ENCODE results near the gene TMEM106C.
"Not testable (repeated sequence)": the region's sequence is repeated elsewhere in the genome, so short reads cannot be mapped to it uniquely, and the experiment has no call there.

TMEM106C gene

DNA sequence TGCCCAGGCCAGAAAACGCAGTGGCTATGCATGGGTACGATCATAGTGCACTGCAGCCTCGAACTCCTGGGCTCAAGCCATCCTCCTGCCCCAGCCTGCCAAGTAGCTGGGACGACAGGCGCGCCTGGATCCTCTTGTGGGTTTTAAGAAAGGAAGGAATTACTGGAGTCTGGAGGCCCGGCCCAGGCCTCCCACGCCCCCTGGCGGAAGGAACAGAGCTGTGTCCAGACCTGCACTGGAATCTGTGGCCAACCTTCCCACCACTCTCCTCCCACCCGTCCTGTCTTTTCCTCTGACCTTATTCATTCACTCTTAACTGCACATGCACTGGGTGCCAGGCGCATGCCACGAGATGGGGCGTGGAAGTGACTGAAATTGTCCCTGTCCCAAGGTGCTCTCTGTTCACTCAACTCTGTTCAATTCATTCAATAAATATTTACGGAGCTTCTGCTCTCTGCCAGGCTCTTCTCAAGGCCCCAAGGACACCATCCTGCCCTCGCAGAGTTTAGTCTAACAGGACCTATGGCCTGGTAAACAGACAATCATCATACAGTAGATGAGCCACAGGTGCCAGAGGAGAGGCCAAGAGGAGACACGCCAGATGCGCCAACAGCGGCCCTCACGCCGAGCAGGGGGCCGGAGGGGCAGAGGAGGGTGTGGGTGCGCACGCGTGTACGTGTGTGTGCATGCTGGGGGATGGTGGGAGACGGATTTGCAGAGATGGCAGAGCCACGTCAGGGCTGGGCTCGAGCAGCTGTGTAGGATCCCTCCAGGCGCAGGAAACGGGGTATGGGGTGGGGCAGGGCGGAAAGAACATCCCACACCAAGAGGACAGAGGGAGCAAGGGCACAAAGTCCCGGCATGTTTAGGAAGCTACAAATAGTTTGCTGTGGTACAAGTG, 13.7 kb upstream of the TMEM106C start:
- peak in 28 of 51 donors; percentile 2 to 59 (median 19) for DNase-seq

DNA sequence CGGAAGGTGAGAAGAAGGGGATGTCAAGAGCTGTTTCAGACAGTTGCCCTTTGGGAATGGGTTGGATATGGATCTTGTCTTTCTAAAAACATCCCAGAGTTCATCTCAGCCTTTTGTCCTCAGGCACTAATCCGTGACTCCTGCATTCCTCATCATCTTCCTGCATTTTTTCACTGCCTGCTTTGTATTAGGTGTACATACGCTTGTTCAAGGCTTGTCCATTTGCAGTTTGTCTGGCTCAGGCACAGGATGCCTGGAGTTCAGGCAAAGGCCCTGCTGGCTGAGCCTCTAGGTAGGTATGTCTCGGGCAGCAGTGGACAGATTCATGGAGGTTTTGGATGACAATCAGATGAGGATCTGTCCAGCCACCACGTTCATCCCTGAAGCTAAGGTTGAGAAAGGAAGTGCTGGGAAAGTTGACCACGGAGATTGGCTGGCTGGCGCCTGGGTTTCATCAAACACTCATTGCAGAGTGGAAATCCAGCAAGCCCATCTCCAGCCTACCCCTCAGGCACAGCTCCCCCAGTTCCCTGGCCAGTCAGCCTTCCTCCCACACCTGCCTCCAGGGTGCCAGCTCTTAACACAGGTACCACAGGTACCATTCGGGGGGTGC, 12.4 kb upstream of the TMEM106C start:
- DNase-seq, result no peak

DNA sequence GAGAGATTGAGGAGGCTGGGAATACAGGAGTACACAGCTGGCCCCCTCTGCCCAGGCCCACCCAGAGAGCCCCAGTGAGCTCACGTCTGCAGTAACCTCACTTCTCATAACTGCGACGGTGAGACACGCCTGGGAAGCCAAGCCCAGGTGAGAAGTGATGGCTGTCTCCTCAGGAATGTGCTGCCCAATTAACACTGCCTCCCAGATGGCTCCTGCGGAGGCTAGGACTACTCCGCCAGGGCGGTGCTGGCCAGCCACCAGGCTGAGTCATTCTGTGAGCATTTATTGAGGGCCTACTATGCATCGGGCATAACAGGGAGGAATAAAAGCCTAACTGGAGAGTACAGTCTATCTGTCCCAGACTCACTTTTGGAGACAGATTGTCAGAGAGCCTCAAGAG, 9.3 kb upstream of the TMEM106C start:
- DNase-seq, result no peak

DNA sequence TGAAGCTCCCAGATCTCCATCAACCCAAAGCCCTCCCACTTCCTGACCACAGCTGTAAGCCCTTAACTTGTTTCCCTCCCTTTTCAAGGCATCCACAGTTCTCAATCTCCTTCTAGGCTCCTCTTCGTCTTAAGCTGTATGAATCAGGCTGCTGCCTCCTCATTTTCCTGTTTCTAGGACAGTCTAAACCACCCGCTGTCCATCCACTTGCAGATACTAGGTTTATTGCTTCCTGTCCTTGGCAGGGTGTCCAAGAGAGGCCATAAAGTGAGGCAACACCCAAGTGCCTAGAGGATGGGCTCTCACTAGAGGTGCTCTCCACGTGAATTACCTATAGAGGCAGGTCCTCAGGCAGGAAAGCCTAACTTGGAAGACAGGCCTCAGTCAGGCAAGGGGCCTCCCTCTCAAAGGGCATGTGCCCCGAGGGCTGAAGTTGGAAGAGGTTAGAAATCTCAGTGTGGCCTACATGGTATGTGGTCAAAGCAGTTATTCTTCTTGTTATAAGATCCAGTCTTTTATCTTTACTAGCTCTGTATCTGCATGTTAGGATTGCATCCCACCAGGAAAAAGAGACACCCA, 8.8 kb upstream of the TMEM106C start:
- no peak for DNase-seq

DNA sequence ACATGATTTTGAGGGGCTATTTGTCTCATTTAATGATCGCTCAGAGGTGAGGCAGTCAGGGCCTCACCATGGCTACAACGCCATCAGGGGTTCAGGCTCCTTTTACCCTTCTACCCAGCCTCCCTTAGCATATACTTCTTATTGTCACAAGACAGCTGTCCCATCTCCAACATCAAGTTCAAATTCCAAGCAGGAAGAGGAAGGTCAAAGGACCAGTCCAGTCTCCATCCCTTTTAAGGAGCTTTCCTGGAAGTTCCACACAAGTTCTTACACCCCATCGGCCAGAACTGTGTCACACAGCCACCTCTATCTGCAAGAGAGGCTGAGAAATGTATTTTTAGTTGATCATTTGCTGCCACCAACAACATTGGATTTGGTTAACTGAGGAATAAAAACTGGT, 8.3 kb upstream of the TMEM106C start:
- DNase-seq, result no peak

DNA sequence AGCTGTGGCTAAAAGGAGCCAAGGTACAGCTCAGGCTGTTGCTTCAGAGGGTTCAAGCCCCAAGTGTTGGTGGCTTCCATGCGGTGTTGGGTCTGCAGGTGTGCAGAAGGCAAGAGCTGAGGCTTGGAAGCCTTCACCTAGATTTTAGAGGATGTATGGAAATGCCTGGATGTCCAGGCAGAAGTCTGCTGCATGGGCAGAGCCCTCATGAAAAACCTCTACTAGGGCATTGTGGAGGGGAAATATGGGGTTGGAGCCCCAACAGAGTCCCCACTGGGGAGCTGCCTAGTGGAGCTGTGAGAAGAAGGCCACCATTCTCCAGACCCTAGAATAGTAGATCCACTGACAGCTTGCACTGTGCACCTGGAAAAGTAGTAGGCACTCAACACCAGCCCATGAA, 5.7 kb upstream of the TMEM106C start:
- DNase-seq, result not testable (repeated sequence)

DNA sequence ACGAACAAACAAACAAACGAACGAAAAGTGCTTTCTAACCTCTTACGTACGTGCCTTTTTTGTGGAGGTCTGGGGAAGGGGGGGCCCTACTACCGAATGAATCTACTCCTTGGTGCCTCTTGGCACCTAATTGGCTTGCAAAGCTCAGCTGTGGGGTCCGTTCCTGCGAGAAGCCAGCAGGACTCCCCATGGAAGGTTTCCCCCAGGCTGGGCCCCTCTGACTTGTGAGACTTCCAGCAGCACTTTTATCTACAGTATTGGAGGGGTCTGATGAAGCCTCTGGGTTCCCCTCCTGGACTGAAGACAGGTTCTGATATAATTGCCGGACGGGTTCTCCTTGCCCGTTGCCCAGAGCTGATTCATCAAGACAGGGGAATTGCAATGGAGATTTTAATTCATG, 1.2 kb upstream of the TMEM106C start:
- DNase-seq, result no peak

DNA sequence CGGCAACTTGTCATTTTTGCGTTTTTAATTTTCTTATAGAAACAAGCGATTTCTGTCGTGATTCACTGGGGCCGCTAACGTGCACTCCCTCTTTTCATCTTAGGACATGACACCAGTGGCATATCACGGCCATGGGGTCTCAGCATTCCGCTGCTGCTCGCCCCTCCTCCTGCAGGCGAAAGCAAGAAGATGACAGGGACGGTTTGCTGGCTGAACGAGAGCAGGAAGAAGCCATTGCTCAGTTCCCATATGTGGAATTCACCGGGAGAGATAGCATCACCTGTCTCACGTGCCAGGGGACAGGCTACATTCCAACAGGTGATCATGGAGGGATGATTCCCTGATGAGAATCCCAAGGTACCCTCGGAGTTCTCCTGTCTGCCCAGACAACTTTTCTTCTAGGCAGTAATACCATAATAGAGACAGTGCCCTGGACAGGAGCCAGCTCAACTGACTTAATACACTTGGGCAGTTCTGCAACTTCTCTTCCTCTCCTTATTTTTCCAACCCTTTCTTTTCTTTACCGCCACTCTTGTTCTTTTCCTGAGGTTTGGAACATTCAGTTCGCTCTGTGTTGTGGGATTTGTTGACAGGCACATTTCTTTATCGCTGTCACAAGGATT, 821 bp downstream of the TMEM106C start:
- peak in 3 of 51 donors; percentile 9 to 22 (median 16) for DNase-seq

DNA sequence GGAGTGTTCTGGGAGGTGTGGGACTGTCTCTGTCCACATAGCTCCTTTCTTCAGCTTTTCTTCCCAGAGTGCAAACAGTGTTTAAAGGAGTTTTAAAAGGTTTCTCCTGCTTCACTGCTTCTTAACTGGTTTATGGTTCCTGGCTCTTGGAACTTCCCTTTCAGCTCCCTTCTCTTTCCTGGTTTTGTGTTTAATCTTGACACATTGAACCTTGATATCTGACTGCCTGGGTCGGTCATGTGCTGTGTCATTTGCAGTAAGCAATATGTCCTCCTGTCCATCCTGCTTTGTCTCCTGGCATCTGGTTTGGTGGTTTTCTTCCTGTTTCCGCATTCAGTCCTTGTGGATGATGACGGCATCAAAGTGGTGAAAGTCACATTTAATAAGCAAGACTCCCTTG, 2.2 kb downstream of the TMEM106C start:
- no peak for DNase-seq

DNA sequence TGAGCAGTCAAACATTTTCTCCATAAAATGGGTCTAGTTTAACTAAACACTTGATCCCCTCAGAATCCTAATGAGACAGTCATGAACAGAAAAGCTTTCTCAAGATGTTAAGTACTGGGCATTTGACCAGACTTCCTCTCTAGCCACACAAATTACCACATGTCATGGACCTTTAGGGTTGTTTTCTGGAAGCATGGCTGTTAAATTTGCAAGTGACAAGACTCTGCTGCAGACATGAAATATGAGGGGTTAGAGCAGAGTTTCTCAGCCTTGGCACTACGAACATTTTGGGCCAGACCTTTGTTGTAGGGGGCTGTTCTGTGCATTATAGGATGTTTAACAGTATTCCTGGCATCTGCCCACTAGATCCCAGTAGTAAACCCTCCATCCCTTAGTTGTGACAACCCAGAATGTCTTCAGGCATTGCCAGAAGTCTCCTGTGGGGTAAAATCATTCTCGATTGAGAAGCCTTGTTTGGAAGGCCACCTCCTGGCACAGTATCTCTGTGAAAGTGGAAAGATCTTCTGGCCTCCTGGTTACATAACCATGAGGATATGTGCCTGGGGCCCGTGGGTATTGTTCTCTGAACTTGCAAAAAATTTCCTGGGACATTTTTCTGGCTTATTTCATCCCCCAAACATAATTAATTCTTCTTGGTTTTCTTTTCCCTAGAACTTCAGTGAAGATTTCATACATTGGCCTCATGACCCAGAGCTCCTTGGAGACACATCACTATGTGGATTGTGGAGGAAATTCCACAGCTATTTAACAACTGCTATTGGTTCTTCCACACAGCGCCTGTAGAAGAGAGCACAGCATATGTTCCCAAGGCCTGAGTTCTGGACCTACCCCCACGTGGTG, 4.3 kb downstream of the TMEM106C start:
- DNase-seq, result no peak

DNA sequence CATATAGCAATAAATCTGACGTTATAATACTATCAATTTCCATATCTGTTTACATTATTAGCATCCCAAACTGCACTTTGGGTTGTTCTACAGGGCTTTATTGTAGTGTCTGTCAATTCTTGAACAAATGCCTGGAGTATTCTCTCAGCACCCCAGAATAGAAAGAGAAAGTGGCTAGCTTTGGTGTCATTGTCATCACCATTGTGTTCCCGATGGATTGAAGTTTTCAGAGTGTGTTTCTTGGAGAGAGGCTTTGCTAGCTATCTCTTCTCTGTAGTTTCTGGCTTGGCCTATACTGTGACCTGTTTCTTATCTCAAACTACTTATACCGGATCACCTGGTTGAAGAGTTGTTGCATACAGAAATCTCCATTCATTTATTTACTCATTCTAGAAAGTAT, 6.4 kb downstream of the TMEM106C start:
- DNase-seq, result no peak

DNA sequence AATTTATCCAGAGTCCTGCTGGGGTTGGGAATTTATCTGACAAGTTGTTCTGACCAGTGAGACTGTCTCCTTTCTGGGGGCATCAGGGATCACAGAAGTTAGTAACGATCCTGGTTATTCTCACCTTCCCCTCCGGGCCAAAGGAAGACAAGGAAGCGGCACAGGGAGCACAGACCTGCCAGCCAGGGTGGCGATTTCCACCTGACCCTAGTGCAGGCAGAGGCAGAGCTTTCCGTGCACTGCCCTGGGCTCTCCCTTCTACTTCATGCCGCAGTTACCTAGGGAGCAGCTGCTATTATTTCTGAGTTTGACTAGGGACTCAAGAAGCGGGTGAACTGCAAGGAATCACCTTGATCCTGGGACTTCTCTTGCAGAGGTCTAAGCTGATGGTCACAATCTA, 7.4 kb downstream of the TMEM106C start:
- DNase-seq, result no peak

DNA sequence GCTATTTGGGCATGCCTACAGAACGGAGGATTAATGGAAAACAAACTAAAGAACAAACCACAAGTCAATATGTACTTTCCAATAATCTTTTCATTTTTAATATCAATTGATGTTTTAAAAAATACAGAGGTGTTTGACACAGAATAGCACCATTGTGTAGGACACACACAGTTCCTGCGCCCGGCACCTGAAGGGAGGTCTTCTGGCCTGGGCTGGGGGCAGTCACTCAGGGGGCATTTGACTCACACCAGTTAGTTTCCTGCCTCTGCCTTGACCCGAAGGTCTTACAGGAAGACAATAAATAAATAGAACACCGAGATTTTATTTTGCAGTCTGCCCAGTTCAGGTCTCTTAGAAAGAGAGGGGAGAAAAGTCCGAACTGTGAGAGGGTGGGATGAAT, 9.5 kb downstream of the TMEM106C start:
- DNase-seq, result no peak

DNA sequence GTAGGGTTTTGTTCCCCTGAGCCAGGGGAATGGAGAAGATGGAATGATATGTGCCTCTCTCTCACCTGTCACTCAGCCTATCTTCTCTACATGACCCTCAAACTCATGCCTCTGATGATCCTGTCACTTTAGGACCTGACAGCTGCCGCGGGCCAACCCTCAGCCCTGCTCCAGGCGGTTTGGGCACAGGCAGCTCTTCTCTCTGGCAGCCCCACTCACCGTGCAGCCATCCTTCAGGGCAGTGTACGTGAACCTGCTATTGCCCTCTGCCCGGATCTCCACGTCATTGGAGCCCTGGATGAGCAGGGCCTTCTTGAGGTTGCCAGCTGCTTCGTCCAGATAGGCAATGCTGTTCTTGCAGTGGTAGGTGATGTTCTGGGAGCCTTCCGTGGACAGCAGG, 10.5 kb downstream of the TMEM106C start:
- no peak for DNase-seq

DNA sequence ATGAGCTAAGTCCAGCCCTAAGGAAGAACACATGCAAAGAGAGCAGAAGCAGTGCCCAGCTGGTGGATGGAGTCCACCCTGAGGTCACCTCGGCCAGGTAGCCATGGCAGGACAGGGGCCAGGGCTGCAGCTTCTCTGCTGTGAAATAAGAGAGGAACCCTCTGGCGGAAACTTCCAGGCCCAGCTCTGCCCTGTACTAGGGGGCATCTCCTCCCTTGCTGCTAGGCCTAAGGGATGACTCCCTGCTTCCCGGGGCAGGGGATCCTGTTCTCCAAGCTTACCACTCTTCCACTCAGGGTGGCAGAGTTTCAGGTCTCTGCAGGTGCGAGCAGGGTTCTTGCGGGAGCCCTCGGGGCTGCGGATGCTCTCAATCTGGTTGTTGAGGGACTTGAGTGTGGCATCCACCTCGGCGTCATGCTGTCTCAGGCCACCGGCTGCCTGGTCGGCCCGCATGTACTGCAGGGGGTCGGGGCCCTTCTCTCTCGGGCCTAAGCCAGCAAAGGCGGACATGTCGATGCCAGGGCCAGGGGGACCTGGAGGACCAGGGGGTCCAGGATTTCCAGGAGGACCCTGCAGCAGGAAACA, 11.7 kb downstream of the TMEM106C start:
- DNase-seq, result no peak

DNA sequence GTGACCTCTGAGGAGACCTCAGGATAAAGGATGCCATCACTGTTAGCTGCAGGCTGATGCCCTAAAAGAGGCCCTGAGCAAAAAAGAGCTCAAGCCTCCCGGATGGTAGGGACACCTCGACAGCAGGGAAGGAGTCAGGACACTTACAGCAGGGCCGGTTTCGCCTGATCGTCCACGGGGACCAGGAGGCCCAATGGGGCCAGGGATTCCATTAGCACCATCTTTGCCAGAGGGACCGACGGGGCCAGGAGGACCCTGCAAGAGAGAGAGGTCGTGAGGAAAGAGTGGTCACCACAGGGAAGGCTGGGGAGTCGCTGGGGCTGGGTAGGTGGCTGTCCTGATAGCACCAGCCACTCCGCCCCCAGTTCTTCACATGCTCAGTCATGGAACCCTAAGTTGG, 12.4 kb downstream of the TMEM106C start:
- no peak for DNase-seq

DNA sequence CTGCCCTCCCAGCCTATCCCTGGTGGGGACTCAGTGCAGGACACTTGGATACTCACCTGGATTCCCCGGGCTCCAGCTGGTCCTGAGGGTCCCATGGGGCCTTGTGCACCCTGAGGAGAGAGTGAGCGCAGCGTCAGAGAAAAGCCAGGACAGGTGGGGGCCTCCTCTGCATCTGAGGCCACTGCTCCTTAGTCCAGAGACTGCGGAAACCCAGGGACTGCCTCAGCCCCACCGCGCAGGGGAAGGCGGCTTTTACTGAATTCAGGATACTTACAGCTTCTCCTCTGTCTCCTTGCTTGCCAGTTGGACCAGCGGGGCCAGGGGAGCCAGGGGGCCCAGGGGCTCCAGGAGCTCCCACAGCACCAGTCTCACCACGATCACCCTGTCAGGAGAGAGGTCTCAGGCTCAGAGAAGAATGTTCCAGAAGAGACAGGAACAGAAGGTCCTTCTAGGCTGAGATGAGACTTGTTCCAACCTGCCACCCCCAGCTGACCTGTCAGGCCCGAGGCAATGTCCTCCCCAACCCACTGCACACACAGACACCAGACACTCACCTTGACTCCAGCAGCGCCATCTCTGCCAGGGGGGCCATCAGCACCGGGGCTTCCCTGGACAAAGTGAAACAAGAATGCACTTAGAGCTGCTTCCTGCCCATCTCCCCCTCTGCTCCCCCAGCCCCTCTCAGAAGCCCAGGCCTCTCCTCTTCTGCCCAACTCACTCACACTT, 13.8 kb downstream of the TMEM106C start:
- no peak for DNase-seq

DNA sequence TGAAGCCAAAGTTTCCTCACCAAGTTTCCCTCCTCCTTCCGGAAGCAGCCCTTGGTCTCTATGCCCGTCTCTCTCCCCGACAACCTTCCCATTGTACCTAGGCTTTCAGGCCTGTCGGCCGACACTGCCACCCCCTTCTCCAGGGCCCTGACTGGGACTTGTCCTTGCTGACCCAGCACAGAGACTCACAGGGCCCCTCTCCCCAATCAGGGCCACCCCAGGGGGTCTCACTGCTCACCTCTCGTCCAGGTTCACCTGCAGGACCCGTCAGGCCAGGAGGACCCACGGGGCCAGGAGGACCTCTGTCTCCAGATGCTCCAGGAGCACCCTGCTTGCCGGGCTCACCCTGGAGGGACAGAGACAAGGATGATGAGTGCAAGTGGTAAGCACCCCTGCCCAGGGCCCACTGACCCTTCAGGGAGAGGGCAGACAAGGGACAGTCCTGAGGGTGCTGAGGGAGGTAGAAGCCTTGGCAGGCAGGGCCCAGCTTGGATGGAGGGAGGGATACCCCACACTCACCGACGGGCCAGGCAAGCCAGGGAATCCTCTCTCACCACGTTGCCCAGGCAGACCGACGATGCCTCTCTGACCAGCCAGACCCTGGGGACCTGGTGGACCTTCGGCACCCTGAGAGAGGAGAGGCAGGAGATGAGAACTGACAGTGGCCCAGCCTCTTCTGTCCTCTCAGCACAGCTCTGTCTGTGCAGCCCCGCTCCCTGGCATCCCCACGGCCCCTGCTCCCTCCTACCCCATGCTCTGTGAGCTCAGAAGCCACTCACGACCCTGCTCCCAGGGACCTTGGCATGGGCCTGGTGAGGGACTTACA, 14.6 kb downstream of the TMEM106C start:
- no peak for DNase-seq

DNA sequence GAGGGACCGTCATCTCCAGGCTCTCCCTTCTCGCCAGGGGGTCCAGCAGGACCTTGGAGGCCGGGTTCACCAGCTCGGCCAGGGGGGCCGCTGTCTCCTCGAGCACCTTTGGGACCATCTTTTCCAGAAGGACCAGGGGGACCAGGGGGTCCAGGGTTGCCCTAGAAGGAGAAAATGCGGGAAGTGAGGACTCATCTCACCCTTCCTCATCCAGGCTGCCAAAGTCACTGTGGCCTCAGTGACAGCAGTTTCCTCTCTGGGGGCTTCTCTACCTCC, 15.1 kb downstream of the TMEM106C start:
- no peak for DNase-seq

DNA sequence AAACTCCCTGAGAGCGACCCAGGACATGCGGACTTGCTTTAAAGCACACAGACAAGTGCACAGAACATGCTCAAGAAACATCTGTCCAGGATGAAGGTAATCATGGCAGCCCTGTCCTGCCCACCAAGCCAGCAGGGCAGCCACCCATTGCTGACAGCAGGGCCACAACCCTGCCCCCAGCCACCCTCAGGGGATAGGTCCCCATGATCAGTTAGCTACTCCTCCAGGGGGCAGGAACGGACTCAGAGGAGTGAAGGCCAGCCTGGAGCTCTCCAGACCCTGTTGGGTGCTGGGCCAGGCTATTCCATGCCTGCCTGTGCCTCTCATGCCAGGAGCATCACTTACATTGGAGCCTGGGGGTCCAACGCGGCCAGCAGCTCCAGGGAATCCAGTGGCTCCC, 15.8 kb downstream of the TMEM106C start:
- no peak for DNase-seq

Measured in hypothalamus (tissue), 51 donors.